Islet precursor cell (in vitro differentiated cells): ENCODE measurements around the gene ATP2A2.
A peak's percentile ranks its signal among the peaks of the same experiment; 100 is the strongest.
"Not testable (repeated sequence)": the region's sequence is repeated elsewhere in the genome, so short reads cannot be mapped to it uniquely, and the experiment has no call there.

ENCODE experiments used
- DNase-seq: peaks from one replicate; pipeline ENCODE4 v3.0.0-alpha.2; 2018

Gene ATP2A2

DNA sequence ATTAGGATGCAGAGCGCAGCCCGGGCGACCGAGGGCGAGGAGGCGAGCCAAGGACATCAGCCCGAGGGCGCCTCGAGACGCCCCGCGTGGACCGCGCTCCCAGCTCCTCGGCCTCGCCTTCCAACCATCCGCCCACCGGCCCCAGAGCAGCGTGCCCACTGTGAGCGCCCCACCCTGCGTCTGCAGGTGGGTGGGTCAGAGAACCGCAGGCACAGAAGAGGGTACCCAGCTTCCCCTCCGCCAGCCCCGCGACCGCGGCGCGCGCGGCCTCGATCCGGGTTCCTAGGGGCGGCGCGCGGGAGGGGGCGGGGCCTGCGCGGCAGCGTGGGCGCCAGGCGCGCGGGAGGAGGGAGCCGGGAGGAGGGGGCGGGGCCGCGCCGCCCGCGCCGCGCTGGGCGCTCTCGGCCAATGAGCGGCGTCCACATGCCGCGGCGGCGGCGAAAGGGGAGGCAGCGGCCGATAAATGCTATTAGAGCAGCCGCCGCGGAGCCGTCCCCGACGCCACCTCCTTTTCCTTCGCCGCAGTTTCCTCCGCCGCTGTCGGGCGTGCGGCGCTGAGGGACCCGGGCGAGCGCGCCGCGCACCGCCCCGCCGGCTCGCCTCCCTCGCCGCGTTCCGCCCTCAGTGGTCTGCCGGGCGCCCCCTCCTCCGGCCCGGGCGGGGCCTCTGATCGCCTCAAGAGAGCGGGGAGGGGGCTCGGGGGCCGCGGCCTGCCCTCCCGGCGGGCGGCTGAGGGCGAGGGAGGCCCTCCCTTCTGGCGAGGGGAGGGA is at the start of gene ATP2A2:
TSS of gene ATP2A2 (plus strand) at position 469 of the 770 bp plus-strand sequence. CDS start 543 bp downstream, outside the sequence.
- peak; percentile 94 for DNase-seq

DNA sequence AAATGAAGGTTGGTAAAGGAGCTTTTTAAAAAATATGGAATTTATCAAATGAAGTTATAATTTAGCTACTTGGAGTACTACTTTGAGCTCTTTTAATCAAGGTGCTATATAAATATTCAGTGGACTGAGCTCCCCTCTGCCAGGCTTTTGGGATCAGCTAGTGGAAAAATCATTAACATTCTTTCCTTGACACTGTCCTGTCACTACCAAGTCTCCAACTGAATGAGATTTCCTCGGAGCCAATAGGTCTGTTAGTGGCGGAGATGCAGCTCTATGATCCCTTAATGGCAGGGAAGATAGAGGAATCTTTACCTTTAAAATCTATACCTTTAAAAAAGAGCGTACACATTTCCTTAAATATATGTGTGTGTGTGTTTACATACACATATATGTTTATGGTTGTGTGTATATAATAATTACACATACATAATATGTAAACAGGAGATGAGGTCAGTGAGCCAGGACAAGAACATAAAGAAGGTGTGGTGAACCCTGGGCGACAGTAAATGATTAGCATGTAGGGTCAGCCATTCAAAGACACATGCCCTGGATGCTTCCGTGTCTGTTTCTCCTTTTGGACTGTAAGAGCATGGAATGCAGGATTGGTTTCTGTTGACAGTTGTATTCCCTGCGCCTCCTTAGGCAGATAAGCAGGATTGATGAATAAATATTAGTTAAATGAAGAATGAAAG is 47.7 kb upstream of the ATP2A2 start:
- peak; percentile 52 for DNase-seq

GRCh38 chr12:110234331-110234751 is 46.7 kb upstream of the ATP2A2 start:
- DNase-seq, result no peak

GRCh38 chr12:110234755-110235154 is 46.3 kb upstream of the ATP2A2 start:
- DNase-seq, result no peak

- DNase-seq, result no peak
Observed at GRCh38 chr12:110235383-110235782, 45.7 kb upstream of the ATP2A2 start.

DNA sequence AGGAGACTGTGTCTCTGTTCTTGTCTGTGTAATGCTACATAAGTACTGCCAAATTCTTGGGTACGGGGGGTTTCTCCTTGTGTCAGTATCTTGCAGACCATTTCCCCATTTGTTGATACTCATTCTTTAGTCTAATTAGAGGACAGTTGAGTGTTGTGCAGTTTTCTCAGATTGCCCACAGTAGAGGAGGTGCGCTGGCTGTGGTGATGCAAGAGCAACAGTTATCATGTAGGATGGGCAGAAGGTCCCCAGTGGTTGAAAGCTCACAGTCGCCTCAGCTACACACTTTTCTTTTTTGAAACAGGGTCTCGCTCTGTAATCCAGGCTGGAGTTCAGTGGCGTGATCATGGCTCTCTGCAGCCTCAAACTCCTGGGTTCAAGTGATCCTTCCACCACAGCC is 37.8 kb upstream of the ATP2A2 start:
- peak; percentile 47 for DNase-seq

DNA sequence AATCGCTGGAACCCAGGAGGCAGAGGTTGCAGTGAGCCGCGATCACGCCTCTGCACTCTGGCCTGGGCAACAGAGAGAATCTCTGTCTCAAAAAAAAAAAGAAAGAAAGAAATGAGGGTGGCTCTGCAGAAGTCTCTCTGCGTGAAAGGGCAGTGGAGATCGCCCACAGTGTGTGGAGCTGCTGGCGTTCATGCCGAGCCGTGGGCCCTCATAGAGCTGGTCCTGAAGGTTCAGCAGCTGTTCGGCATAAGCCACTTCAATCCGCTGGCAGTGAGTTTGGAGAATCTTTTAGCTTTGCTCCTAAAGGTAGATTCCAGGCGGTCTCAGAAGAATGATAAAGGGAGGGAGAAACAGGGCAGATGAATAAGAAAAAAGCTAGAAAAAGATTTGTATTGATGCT is 36.7 kb upstream of the ATP2A2 start:
- DNase-seq, result peak; percentile 52

- DNase-seq, result peak; percentile 96
Observed at GRCh38 chr12:110244829-110245228, 36.2 kb upstream of the ATP2A2 start.

GRCh38 chr12:110245369-110245772 is 35.7 kb upstream of the ATP2A2 start:
- DNase-seq, result peak; percentile 70

- DNase-seq, result peak; percentile 57
Observed at GRCh38 chr12:110246636-110247339, 34.3 kb upstream of the ATP2A2 start.

GRCh38 chr12:110247340-110248095 is 33.5 kb upstream of the ATP2A2 start:
- DNase-seq, result peak; percentile 71

DNA sequence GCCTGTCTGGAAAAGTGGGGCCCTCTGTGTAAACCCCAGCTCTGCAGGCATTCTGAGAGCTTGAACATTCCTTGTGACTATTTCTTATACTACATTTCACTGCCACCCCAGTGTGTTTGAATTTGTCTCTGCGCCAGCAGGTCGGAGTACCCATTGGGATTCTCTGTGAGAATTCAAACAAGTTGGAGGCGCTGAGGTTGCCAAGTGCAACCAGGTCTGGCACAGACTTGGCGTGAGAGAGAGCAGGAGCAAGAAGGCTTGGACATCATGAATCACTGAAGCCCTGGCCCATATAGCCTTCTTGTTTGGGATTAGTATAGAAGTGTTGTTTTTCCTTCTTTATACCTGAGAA is 33.0 kb upstream of the ATP2A2 start:
- DNase-seq, result peak; percentile 37

GRCh38 chr12:110249105-110249504 is 31.9 kb upstream of the ATP2A2 start:
- peak; percentile 51 for DNase-seq

- DNase-seq, result peak; percentile 46
Observed at GRCh38 chr12:110249716-110250225, 31.3 kb upstream of the ATP2A2 start.

GRCh38 chr12:110251381-110251780 is 29.7 kb upstream of the ATP2A2 start:
- peak; percentile 41 for DNase-seq

- DNase-seq, result peak; percentile 54
Observed at GRCh38 chr12:110252716-110253115, 28.3 kb upstream of the ATP2A2 start.

DNA sequence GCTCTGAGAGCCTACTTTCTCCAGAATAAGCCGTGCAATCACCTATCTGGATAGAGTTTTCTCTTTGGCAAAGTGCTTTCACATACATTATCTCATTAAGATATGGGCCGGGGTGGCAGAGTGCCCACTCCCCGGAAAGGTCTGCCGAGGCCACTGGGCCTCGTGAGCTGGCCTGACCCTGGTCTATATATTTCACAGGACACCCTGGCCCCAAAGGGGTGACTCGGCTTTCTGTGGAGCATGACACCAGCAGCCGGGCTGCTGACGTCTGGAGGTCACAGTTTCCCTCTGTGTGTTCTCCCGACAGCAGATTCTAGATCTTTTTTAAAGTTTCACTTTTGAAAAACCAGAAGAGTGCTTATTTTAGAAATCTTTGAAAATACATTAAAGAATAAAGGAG is 27.9 kb upstream of the ATP2A2 start:
- peak; percentile 60 for DNase-seq

DNA sequence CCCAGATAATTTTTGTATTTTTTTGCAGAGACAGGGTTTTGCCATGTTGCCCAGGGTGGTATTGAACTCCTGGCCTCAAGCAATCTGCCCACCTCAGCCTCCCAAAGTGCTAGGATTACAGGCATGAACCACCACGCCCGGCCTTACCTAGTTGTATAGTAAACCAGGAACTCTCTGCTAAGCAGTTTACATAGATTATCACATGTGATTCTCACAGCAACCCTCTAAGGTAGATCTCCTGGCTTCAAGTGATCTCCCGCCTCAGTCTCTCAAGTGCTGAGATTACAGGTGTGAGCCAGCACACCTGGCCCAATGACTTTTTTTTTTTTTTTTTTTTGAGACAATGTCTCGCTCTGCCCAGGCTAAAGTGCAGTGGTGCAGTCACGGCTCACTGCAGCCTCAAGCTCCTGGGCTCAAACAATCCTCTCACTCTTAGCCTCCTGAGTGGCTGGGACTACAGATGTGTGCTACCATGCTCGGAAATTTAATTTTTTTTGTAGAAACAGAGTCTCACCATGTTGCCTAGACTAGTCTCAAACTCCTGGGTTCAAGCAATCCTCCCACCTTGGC is 26.0 kb upstream of the ATP2A2 start:
- DNase-seq, result peak; percentile 12

GRCh38 chr12:110255890-110256456 is 25.1 kb upstream of the ATP2A2 start:
- not testable (repeated sequence) for DNase-seq

DNA sequence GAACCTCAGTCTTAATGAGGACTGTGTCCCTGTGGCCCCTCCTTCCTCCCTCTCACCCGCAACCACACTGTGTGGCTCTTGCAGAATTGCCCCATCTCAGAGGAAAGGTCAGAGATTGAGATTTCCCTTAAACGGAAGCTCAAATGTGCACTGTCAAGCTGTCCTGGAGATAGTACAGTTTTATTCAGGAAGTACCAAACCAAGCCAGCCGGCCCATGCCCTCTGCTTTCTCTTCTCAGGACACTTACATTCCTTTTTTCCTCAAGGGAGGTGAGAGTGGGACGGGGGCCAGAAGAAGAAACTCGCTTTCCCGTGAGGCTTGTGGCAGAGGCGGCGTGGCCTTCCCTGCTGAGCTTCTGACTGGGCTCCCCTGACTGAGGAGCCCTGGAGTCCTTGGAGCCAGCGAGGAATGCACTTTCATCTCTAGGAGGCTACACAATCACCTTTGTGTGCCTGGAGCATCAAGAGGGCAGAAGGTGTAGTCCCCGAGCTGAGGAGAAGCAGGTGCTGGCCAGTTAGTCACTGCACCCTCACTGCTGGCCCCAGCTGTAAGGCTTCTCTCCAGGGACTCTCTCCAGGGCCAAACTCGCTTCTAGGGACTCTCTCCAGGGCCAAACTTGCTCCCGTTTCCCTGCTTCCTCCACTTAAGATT is 24.1 kb upstream of the ATP2A2 start:
- DNase-seq, result peak; percentile 76

DNA sequence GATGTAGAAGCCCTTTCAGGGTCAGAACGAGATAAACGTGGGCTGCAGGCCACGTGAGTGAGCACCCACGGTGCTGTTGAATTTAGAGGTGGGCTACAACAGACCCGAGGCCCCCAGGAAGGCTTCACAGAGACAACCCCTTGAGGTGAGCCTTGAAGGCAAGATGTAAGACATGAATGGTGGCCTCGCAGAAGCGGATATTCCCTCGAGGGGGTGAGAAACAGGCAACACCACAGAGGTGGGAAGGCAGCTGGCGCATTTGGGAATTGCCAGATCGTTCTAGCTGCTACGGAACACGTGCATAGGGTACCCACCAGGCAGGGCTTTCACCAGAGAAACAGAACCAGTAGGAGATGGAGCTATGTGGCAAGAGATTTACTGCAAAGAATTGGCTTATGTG is 22.6 kb upstream of the ATP2A2 start:
- no peak for DNase-seq
